ENCODE data around the gene COMT.

The COMT gene

GRCh38 chr22:19998232-19998951 lies 56.8 kb downstream of the COMT start:
- DNase-seq: no peak

- DNase-seq: no peak
These were observed 57.6 kb downstream of the COMT start for GRCh38 chr22:19998991-19999820.

- no peak for DNase-seq
These were observed 58.9 kb downstream of the COMT start for GRCh38 chr22:20000246-20001081.

GRCh38 chr22:20001082-20001638 lies 59.6 kb downstream of the COMT start:
- DNase-seq: no peak

- DNase-seq: no peak
These were observed 60.6 kb downstream of the COMT start for GRCh38 chr22:20002128-20002527.

GRCh38 chr22:20002636-20003035 lies 61.1 kb downstream of the COMT start:
- no peak for DNase-seq

- no peak for DNase-seq
These were observed 61.7 kb downstream of the COMT start for GRCh38 chr22:20003304-20003703.

- no peak for DNase-seq
These were observed 62.9 kb downstream of the COMT start for GRCh38 chr22:20004464-20004863.

GRCh38 chr22:20008221-20008995 lies 66.8 kb downstream of the COMT start:
- no peak for DNase-seq

- no peak for DNase-seq
These were observed 67.5 kb downstream of the COMT start for GRCh38 chr22:20009018-20009491.

GRCh38 chr22:20009582-20010306 lies 68.2 kb downstream of the COMT start:
- no peak for DNase-seq

- DNase-seq: no peak
These were observed 68.9 kb downstream of the COMT start for GRCh38 chr22:20010307-20011122.

- no peak for DNase-seq
These were observed 69.8 kb downstream of the COMT start for GRCh38 chr22:20011123-20011992.

GRCh38 chr22:20011993-20012740 lies 70.6 kb downstream of the COMT start:
- DNase-seq: no peak

- DNase-seq: no peak
These were observed 71.3 kb downstream of the COMT start for GRCh38 chr22:20012741-20013331.

- no peak for DNase-seq
These were observed 71.9 kb downstream of the COMT start for GRCh38 chr22:20013382-20013871.

GRCh38 chr22:20014526-20015186 lies 73.1 kb downstream of the COMT start:
- DNase-seq: no peak
